Smooth muscle cell (in vitro differentiated cells): ENCODE measurements around the gene RPS26. TPM values are rescaled to one million over a fixed set of nuclear protein-coding genes. Genes with fewer than 3 reads are reported as not detected.

Source experiments
- DNase-seq: peaks from one replicate; lab custom pipeline; 2025; ENCODE audit not compliant: unreplicated experiment; lab: John Stamatoyannopoulos, UW
- H2AFZ ChIP-seq: fragments of 200-600 bp; sonication (generic); 2 replicates; pipeline ENCODE4 v1.6.0; 2016; ENCODE audit warnings: antibody characterized with exemption, low read depth, mild to moderate bottlenecking
- H3F3A ChIP-seq: fragments of 200-600 bp; sonication (generic); 2 replicates; pipeline ENCODE4 v1.6.0; 2017; ENCODE audit warnings: antibody characterized with exemption, low read depth
- H3K27ac ChIP-seq: fragments of 200-600 bp; sonication (generic); 2 replicates; pipeline ENCODE4 v1.5.1; 2016; ENCODE audit warnings: low read depth, mild to moderate bottlenecking
- H3K27me3 ChIP-seq: fragments of 200-600 bp; sonication (generic); 2 replicates; pipeline ENCODE4 v1.6.1; 2016; ENCODE audit warnings: low read depth, mild to moderate bottlenecking
- H3K36me3 ChIP-seq: fragments of 200-600 bp; sonication (generic); 2 replicates; pipeline ENCODE4 v1.5.1; 2016; ENCODE audit warnings: low read depth
- H3K4me1 ChIP-seq: fragments of 200-600 bp; sonication (generic); 2 replicates; pipeline ENCODE4 v1.5.1; 2016; ENCODE audit warnings: low read depth
- H3K4me2 ChIP-seq: fragments of 200-600 bp; sonication (generic); 2 replicates; pipeline ENCODE4 v1.6.0; 2016; ENCODE audit warnings: mild to moderate bottlenecking
- H3K4me3 ChIP-seq: fragments of 200-600 bp; sonication (generic); 2 replicates; pipeline ENCODE4 v1.5.1; 2016; ENCODE audit warnings: mild to moderate bottlenecking
- H3K79me2 ChIP-seq: fragments of 200-600 bp; sonication (generic); 2 replicates; pipeline ENCODE4 v1.6.0; 2016; ENCODE audit warnings: low read depth, mild to moderate bottlenecking
- H3K9ac ChIP-seq: fragments of 200-600 bp; sonication (generic); 2 replicates; pipeline ENCODE4 v1.6.0; 2016; ENCODE audit warnings: low read depth
- H3K9me3 ChIP-seq: fragments of 200-600 bp; sonication (generic); replicated peaks from 2 replicates; pipeline ENCODE4 v1.5.1; 2016; ENCODE audit warnings: low read depth
- H4K20me1 ChIP-seq: fragments of 200-600 bp; sonication (generic); 2 replicates; pipeline ENCODE4 v1.6.0; 2016; ENCODE audit warnings: low read depth
- WGBS: methylation state at CpG from one replicate; pipeline ENCODE4 v1.1.7; 2016; ENCODE audit warnings: low lambda C conversion rate; 5-methylcytosine and 5-hydroxymethylcytosine counted together
- polyA plus RNA-seq: library from polyadenylated mRNA; unstranded; fragments of >200 nt; fragmentation: Nextera tagmentation; extraction: Ambion mirVana; gene quantifications from 2 replicates; pipeline ENCODE4 v1.2.1, GENCODE V29; 2016
- total RNA-seq: library from RNA; depleted of rRNA; stranded (reverse); fragments of >200 nt; gene quantifications from 2 replicates; pipeline ENCODE4 v1.2.3, GENCODE V29; 2014
- TF ChIP-seq, protein P1 (sequence below): fragments of 200-600 bp; sonication (generic); IDR thresholded peaks from 2 replicates; pipeline ENCODE4 v1.5.1; 2017; ENCODE audit warnings: borderline replicate concordance, mild to moderate bottlenecking, antibody characterized with exemption; ENCODE audit not compliant: insufficient read depth, poor library complexity, severe bottlenecking

RPS26 gene
- total and polyA plus RNA-seq, 2 experiments from 2014 or later: 282 to 845 TPM

DNA sequence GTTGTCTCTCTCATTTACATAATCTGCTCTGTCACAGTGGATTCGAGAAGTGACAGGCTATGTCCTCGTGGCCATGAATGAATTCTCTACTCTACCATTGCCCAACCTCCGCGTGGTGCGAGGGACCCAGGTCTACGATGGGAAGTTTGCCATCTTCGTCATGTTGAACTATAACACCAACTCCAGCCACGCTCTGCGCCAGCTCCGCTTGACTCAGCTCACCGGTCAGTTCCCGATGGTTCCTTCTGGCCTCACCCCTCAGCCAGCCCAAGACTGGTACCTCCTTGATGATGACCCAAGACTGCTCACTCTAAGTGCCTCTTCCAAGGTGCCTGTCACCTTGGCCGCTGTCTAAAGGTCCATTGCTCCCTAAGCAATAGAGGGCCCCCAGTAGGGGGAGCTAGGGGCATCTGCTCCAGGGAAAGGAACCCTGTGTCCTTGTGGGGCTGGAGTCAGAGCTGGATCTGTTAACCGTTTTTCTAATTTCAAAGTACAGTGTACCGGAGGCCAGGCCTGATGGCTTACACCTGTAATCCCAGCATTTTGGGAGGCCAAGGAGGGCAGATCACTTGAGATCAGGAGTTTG is 43.3 kb downstream of the RPS26 start:
- H3K79me2 ChIP-seq: no peaks in the 10 kb centered on the region
- H3K4me1 ChIP-seq: peaks cover 3% of the 10 kb centered on the region
- H3K9ac ChIP-seq: no peak overlapping the region
- no peak for DNase-seq
- no peaks in the 10 kb centered on the region for H4K20me1 ChIP-seq
- 87% methylated on average over 15 of the region's 15 CpGs for WGBS
- no peak overlapping the region for H3K4me3 ChIP-seq
- TF ChIP-seq, protein P1, sequence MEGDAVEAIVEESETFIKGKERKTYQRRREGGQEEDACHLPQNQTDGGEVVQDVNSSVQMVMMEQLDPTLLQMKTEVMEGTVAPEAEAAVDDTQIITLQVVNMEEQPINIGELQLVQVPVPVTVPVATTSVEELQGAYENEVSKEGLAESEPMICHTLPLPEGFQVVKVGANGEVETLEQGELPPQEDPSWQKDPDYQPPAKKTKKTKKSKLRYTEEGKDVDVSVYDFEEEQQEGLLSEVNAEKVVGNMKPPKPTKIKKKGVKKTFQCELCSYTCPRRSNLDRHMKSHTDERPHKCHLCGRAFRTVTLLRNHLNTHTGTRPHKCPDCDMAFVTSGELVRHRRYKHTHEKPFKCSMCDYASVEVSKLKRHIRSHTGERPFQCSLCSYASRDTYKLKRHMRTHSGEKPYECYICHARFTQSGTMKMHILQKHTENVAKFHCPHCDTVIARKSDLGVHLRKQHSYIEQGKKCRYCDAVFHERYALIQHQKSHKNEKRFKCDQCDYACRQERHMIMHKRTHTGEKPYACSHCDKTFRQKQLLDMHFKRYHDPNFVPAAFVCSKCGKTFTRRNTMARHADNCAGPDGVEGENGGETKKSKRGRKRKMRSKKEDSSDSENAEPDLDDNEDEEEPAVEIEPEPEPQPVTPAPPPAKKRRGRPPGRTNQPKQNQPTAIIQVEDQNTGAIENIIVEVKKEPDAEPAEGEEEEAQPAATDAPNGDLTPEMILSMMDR: peak; percentile 26
- H3K4me2 ChIP-seq: no peak overlapping the region
- H3K9me3 ChIP-seq: no peaks in the 10 kb centered on the region
- H3K27ac ChIP-seq: no peak overlapping the region
- no peak overlapping the region for H2AFZ ChIP-seq
- H3K36me3 ChIP-seq: no peaks in the 10 kb centered on the region
- H3F3A ChIP-seq: no peaks in the 10 kb centered on the region
- H3K27me3 ChIP-seq: peaks cover 10% of the 10 kb centered on the region

DNA sequence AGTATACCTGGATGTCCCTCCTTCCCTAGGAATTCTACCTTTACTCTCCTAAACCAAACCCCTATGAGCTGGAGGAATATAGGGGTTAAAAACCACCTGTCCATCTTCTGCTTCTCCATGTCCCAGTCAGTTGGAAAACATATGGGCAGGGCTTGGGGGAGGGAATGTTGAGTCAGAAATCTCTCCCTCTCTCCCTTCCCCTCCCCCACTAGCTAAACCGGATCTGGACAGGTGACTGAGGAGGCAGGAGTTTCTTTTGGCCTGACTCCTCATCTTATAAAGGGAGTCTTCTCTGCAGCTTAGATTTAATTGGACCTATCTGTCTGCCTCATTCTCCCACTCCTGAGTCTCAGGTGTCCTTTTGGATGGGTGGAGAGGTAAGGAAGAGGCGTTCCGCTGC is 44.4 kb downstream of the RPS26 start:
- H3K27ac ChIP-seq: no peak overlapping the region
- no peak overlapping the region for H3K4me3 ChIP-seq
- H4K20me1 ChIP-seq: no peaks in the 10 kb centered on the region
- peaks cover 2% of the 10 kb centered on the region for H3K27me3 ChIP-seq
- no peaks in the 10 kb centered on the region for H3K9me3 ChIP-seq
- no peaks in the 10 kb centered on the region for H3K36me3 ChIP-seq
- no peak overlapping the region for H2AFZ ChIP-seq
- H3K9ac ChIP-seq: no peak overlapping the region
- TF ChIP-seq, protein P1: no peak
- H3F3A ChIP-seq: no peaks in the 10 kb centered on the region
- DNase-seq: no peak
- no peak overlapping the region for H3K4me2 ChIP-seq
- 85% methylated on average over 3 of the region's 3 CpGs for WGBS
- H3K4me1 ChIP-seq: peaks cover 3% of the 10 kb centered on the region
- H3K79me2 ChIP-seq: no peaks in the 10 kb centered on the region

DNA sequence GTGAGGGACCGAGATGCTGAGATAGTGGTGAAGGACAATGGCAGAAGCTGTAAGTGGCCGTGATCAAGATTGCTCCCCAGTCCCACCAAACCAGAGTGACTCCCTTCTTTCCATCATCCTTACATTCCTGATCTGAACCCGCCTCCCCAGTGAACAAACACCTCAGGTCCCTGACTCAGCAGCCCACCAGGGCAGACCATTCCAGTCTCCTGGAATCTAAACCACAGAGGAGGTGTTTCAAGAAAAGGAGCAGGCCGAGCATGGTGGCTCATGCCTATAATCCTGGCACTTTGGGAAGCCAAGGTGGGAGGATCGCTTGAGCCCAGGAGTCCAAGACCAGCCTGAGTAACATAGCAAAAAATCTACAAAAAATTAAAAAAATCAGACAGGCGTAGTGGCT is 44.9 kb downstream of the RPS26 start:
- Histone ChIP-seq H3F3A (no peaks in the 10 kb centered on the region), H3K27ac (no peak overlapping the region), H3K4me1 (no peaks in the 10 kb centered on the region), H3K4me2 (no peak overlapping the region), H2AFZ (no peak overlapping the region), H3K36me3 (no peaks in the 10 kb centered on the region), H3K79me2 (no peaks in the 10 kb centered on the region), H3K27me3 (no peaks in the 10 kb centered on the region), H3K9ac (no peak overlapping the region), H3K4me3 (no peak overlapping the region), H3K9me3 (no peaks in the 10 kb centered on the region), H4K20me1 (no peaks in the 10 kb centered on the region)
- 92% methylated on average over 6 of the region's 6 CpGs for WGBS
- TF ChIP-seq, protein P1: no peak
- DNase-seq: no peak

DNA sequence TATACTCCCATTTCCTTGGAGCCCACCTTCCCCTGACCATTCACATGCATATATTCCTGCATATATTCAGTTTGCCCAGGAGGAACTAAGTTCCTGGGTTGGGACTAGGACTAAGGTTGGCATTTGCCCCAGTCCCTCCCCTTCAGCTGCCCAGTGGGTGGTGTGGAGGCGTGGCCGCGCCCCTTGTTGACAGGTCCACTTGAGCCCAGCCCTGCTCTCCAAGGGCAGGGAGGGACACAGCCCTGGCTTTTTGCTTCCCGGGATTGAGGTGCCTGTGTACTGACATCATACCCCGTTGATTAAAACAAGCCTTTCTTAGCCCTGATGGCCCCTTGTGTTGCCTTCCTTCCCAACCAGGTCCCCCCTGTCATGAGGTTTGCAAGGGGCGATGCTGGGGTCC is 45.5 kb downstream of the RPS26 start:
- Histone ChIP-seq H3K79me2 (no peaks in the 10 kb centered on the region), H2AFZ (no peak overlapping the region), H3K4me1 (no peaks in the 10 kb centered on the region), H3K9me3 (no peaks in the 10 kb centered on the region), H3K9ac (no peak overlapping the region), H3K4me2 (no peak overlapping the region), H4K20me1 (no peaks in the 10 kb centered on the region), H3K27me3 (no peaks in the 10 kb centered on the region), H3F3A (no peaks in the 10 kb centered on the region), H3K36me3 (no peaks in the 10 kb centered on the region), H3K27ac (no peak overlapping the region), H3K4me3 (no peak overlapping the region)
- WGBS: 96% methylated on average over 6 of the region's 6 CpGs
- TF ChIP-seq, protein P1: no peak
- no peak for DNase-seq
